Activated CD8-positive, alpha-beta memory T cell treated with anti-CD3 and anti-CD28 coated beads, Interleukin-2, amount 50 U/mL, for 24 hours (primary cell): ENCODE results near the gene BBIP1.
"Not testable (repeated sequence)": the region's sequence is repeated elsewhere in the genome, so short reads cannot be mapped to it uniquely, and the experiment has no call there.

Experiments
- DNase-seq: peaks from one replicate; pipeline ENCODE4 v3.0.0-alpha.2; 2020; ENCODE audit errors: extremely low read depth

Gene BBIP1

DNA sequence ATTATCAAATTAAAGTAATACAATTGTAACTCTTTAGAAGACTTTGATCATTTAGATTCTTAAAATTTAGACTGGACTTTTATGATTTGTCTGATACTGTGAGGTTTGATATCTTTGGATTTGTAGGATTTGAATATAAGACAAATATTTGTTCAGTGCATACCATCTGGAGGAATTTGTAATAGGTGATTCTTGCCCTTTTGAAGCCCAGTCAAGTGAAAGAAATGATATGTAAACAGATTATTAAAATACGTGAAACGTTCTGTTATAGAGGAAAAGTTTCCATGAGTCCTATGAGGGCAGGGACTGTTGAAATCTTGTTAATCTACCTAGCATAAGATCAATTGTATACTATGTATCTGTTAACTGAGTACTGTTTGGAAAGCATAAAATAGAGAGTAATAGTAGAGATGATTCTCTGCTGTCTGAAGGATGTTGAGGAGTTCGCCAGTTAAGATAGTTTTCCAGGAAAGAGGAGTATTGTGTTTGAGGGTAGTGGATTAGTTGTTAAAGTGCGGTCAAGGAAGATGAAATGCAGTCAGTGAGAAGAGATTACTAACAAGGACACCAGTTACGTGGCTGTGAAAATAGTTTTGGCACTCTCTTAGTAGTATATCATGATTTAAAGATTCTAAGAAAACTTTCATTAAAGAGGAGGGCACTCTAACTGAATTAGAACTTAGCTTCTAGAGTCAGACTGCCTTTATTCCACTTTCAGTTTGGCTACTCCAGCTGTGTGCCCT, 32.9 kb downstream of the BBIP1 start:
- DNase-seq = no peak

GRCh38 chr10:110883924-110884323, 35.1 kb downstream of the BBIP1 start:
- no peak for DNase-seq

GRCh38 chr10:110881905-110882304, 37.1 kb downstream of the BBIP1 start:
- DNase-seq = no peak

GRCh38 chr10:110881247-110881646, 37.7 kb downstream of the BBIP1 start:
- no peak for DNase-seq

GRCh38 chr10:110880012-110880411, 39.0 kb downstream of the BBIP1 start:
- DNase-seq = no peak

GRCh38 chr10:110876788-110877187, 42.2 kb downstream of the BBIP1 start:
- no peak for DNase-seq

DNA sequence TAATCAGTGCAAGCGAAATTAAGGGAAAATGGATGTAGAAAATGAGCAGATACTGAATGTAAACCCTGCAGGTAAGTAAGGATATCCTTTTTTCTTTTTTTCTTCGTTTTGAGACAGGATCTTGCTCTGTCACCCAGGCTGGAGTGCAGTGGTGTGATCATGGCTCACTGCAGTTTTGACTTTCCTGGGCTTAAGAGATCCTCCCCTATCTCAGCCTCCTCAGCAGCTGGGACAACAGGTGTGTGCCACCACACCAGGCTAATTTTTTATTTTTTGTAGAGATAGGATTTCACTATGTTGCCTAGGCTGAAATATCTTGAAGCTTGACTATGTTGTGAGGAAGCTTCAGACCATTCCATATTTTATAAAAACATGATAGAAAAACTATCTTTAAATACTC, 43.0 kb downstream of the BBIP1 start:
- DNase-seq = no peak

GRCh38 chr10:110873951-110874350, 45.0 kb downstream of the BBIP1 start:
- DNase-seq = no peak

DNA sequence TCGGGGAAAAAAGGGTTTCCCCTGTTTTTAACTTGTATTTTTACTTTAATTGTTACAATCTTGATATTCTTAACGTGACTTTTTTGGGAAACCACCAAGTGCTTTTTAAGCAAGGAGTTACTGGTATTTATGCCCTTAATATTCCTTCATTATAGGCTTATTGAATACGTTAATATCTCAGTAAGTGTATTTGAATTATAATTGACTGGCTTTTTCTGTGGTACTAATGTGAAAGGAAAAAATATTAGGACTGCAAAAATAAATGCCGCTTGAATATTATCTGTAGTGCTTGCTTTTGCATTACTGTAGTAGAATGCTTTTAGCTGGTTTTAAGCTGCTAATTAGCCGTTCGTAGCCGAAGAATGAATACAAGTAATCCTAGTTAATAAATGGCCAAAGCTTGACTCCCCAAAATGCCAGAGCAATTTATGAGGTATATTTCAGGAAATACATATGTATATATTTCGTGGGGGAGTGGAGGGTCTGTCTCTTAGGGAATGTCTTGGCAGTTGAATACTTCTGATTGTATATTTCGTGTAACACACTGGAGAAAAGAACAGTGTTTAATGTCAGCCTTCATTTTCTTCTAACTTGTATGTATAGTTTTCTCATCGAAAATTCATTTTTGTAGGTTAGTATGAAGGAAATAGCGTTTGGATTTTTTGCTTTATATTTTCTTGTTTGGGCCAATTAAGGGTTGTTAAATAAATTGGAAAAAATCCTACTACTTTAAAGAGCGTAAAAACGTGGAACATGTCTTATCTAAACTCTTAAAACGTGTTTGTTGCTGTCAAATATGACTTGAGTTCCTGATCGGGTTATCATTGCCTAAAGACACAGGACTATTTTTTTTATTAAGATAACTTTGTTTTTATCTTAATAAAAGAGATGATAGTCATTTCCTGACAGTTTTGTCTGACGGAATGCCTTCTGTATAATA, 45.7 kb downstream of the BBIP1 start:
- DNase-seq = no peak

GRCh38 chr10:110872145-110872983, 46.6 kb downstream of the BBIP1 start:
- DNase-seq = peak; percentile 44

DNA sequence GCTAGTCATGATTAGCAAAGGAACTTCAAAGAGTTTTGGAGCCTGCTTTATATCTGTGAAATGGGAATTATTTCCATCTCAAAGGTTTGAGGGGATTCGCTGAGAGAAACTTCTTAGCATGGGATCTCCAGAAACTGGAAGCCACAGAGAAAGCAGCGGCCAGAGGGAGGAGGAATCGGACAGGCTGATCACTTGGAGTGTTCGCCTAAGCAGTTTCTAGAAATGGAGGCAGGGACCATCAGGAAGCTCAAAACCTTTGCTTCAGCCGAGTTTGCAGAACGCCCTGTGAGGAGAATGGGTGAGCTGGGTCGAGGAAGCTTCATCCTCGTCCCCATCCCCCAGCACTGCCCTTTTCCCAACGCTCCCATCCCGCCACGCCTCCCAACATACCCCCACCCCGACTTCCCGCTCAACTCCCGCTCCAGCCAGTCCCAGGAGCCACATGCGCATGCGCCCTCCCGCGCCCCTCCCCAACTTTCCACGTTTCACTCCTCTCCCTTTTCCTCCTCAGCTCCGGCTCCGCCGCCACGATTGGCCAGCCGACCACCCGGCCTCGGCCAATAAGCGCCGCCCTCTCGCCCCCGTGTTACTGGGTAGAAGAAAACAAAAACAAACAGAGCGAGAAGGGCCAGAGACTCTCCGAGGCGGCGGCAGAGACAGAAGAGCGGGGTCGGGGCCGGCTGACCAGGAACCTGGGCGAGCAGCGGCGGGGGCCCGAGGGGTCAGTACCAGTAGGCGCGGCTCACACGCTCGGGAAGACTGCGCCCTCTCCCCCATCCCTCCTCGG, 47.5 kb downstream of the BBIP1 start, which contains the start of gene PDCD4:
TSS of gene PDCD4 (plus strand) at position 631 of the 787 bp plus-strand sequence. CDS start 4,100 bp downstream, outside the sequence.
- DNase-seq = peak; percentile 90

- no peak for DNase-seq
Measured at GRCh38 chr10:110870823-110871297, 48.1 kb downstream of the BBIP1 start.

- DNase-seq = no peak
Measured at GRCh38 chr10:110868981-110869380, 50.0 kb downstream of the BBIP1 start.

GRCh38 chr10:110867807-110868465, 51.0 kb downstream of the BBIP1 start:
- no peak for DNase-seq

DNA sequence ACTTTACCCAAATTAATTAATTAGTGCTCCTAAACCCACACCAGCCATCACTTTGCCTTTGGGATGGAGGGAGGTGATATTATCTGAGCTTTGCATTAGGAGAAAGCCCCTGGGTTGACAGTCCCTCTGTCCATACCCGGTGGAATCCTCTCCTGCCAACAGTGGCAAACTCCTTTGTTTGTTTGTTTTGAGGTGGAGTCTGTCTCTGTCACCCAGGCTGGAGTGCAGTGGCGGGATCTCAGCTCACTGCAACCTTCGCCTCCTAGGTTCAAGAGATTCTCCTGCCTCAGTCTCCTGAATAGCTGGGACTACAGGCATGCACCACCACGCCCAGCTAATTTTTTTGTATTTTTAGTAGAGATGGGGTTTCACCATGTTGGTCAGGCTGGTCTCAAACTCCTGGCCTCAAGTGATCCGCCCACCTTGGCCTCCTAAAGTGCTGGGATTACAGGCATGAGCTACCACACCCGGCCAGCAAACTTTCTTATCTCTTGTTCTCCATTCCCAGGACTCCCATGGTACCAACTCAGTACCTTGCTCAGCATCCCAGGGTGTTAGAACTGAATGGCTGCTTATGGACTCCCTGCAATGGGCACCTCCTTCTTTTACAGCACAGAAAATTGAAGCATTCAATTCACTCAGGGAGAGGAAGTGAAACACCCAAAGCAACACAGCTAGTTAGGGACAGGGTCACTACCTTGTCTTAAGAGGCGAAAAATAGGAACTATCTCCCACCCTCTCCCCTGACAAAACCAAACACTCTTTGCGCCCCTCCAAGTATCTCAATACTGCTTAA, 51.8 kb downstream of the BBIP1 start:
- DNase-seq = not testable (repeated sequence)

DNA sequence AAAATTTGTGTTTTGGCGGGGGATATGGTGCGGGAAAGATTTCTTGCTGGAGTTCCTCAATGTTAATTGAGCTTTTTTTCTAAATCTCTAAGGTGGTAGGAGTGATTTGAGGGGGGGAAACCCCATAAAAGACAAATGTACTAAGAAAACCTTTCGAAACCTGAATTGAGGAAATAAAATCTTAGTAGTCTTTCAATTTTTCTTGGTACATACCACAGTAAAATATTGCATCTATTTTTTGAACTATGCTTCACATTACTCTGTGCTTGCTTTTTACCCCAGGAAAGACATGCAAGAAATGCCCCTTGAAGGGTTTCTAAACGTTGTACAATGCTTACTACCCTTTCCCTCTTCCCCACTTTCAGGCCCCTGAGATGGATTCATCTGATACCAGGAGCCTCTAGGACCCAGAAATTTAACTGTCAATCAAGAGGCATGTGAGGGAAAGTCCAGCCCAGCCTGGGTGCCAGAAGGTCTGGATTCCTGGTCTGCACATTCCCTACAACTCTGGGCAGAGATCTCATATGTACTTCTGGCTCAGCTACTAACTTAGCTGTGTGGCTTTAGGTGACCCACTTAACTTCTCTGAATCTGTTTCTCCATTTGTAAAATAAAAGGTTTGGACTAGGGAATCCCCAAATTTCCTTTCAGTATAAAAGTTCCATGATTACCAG, 53.0 kb downstream of the BBIP1 start:
- no peak for DNase-seq

DNA sequence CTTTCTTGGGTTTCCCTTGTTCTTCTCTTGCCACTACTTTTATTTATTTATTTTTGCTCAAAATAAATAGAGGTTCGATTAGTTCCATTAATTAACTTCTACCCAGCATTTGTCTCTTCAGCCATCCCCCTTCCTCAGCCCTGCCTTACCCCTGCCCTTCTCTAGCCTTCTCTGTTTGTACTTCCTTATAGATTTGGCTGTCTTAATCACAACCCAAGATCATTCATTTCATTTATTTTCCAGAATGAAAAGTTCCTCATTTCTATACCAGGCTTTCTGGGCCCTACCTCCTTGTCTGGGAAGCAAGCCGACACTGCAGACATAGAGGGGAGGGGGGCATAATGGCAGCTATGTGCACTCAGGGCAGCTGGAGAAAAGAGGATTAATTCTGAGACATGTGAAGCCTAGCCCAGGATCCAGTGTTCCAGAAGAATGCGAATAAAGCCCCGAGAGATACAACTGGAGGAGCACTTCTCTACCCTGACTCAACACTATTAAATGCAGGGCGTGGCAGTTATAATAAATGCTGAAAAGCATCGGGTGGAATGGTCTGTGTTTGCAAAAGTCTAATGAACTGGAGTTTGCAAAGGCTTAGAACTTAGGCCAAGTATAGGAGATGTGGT, 53.7 kb downstream of the BBIP1 start:
- no peak for DNase-seq

GRCh38 chr10:110864662-110865140, 54.3 kb downstream of the BBIP1 start:
- no peak for DNase-seq
